ENCODE results near the gene COPZ2.
"Not testable (repeated sequence)": the region's sequence is repeated elsewhere in the genome, so short reads cannot be mapped to it uniquely, and the experiment has no call there.

COPZ2 gene

GRCh38 chr17:47992216-47992615, 45.4 kb downstream of the COPZ2 start:
- no peak for DNase-seq (ENCODE audit: low read depth, low spot score)
- TF ChIP-seq CTCF (IDR thresholded peaks at IDR 0.05; ENCODE audit: insufficient read depth, low read length, missing control alignments) = no peak
- POLR2A ChIA-PET = no interaction called here
- CTCF ChIA-PET = interaction anchor here (0.9 to 2.4 kb wide), 3 partner anchors 22 to 44 kb away, joined by 4 to 14 read pairs (median 5); partner anchors contain the start of gene CDK5RAP3
- no peak overlapping the region for H3K4me3 ChIP-seq (ENCODE audit: low read depth, low read length)

- CTCF ChIA-PET = interaction anchor here (0.9 to 4.2 kb wide), 6 partner anchors 9 to 105 kb away, joined by 3 to 42 read pairs (median 8); partner anchors contain the start of gene CDK5RAP3
- no peak for TF ChIP-seq CTCF (IDR thresholded peaks at IDR 0.05; ENCODE audit: insufficient read depth, low read length, missing control alignments)
- POLR2A ChIA-PET = no interaction called here
- no peak for DNase-seq (ENCODE audit: low read depth, low spot score)
- H3K4me3 ChIP-seq (ENCODE audit: low read depth, low read length) = no peak overlapping the region
Observed at GRCh38 chr17:47990962-47991731, 46.5 kb downstream of the COPZ2 start.

GRCh38 chr17:47989700-47990099, 47.9 kb downstream of the COPZ2 start:
- ChIA-PET CTCF (interaction anchor here (1.0 to 4.2 kb wide), 7 partner anchors 10 to 85 kb away, joined by 3 to 42 read pairs (median 8); partner anchors contain the start of gene CDK5RAP3), POLR2A (no interaction called here)
- TF ChIP-seq CTCF (IDR thresholded peaks at IDR 0.05; ENCODE audit: insufficient read depth, low read length, missing control alignments) = no peak

GRCh38 chr17:47989159-47989558, 48.4 kb downstream of the COPZ2 start:
- ChIA-PET CTCF (interaction anchor here (0.9 to 4.2 kb wide), 5 partner anchors 11 to 40 kb away, joined by 3 to 42 read pairs (median 8); partner anchors contain the start of gene CDK5RAP3), POLR2A (no interaction called here)
- H3K4me3 ChIP-seq (ENCODE audit: low read depth, low read length) = no peak overlapping the region
- DNase-seq (ENCODE audit: low read depth, low spot score) = no peak
- TF ChIP-seq CTCF (IDR thresholded peaks at IDR 0.05; ENCODE audit: insufficient read depth, low read length, missing control alignments) = no peak

More at GRCh38 chr17:47989700-47990099, 47.9 kb downstream of the COPZ2 start:
- H3K4me3 ChIP-seq (ENCODE audit: low read depth, low read length) = no peak overlapping the region
- DNase-seq (ENCODE audit: low read depth, low spot score) = no peak

- CTCF ChIA-PET = interaction anchor here (0.9 to 4.2 kb wide), 5 partner anchors 11 to 39 kb away, joined by 3 to 42 read pairs (median 8); partner anchors contain the start of gene CDK5RAP3
- DNase-seq (ENCODE audit: low read depth, low spot score); H3K4me3 ChIP-seq (ENCODE audit: low read depth, low read length); POLR2A ChIA-PET: not testable (repeated sequence)
Observed at GRCh38 chr17:47988445-47988844, 49.2 kb downstream of the COPZ2 start.

- no peak overlapping the region for H3K4me3 ChIP-seq (ENCODE audit: low read depth, low read length)
- no peak for TF ChIP-seq CTCF (IDR thresholded peaks at IDR 0.05; ENCODE audit: insufficient read depth, low read length, missing control alignments)
- POLR2A ChIA-PET = interaction anchor here (1.4 kb wide), 1 partner anchor 61 kb away, joined by 4 read pairs; the partner anchor contains the start of gene NFE2L1
- DNase-seq (ENCODE audit: low read depth, low spot score) = no peak
- CTCF ChIA-PET = interaction anchor here (0.7 to 22.1 kb wide), 5 partner anchors 9 to 31 kb away, joined by 3 to 600 read pairs (median 16); partner anchors contain the start of gene CDK5RAP3
Observed at GRCh38 chr17:47987240-47987835, 50.3 kb downstream of the COPZ2 start.

All from AG04449 (cell line).